GM10248 (cell line): Measurements from ENCODE around the gene RPGRIP1.
"Not testable (repeated sequence)": the region's sequence is repeated elsewhere in the genome, so short reads cannot be mapped to it uniquely, and the experiment has no call there.

ENCODE experiments used
- CTCF ChIA-PET: fragments of 300-600 bp; sonication (Branson Sonifier 250); formaldehyde crosslinking; extraction: SDS; loops from one replicate; lab custom pipeline; 2021; ENCODE audit warnings: antibody characterized with exemption; lab: Yijun Ruan, JAX
- POLR2A ChIA-PET: fragments of 350-650 bp; sonication (Branson Sonifier 250); formaldehyde crosslinking; extraction: SDS; loops from one replicate; lab custom pipeline; 2020; ENCODE audit warnings: antibody characterized with exemption; lab: Yijun Ruan, JAX
- DNase-seq: peaks from one replicate; pipeline ENCODE4 v3.0.0; 2012; ENCODE audit errors: extremely low spot score
- TF ChIP-seq, protein P1 (sequence below): IDR thresholded peaks from 2 replicates; pipeline ENCODE4 v1.5.1; 2012; ENCODE audit warnings: mild to moderate bottlenecking, low read depth; ENCODE audit errors: extremely low read depth, missing control alignments, control extremely low read depth

Gene RPGRIP1

DNA sequence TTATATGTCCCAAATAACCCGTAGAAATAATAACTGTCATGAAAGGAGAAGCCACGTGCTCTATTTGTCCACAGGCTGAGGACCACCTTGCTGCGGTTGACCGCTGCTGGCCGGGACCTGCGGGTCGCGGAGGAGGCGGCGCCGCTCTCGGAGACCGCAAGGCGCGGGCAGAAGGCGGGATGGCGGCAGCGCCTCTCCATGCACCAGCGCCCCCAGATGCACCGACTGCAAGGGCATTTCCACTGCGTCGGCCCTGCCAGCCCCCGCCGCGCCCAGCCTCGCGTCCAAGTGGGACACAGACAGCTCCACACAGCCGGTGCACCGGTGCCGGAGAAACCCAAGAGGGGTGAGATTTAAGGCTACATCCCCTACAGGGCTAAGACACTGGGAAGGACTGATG, 21.0 kb downstream of the RPGRIP1 start:
- DNase-seq = peak; percentile 43
- ChIA-PET CTCF (interaction anchor here (1.3 kb wide), 1 partner anchor 209 kb away, joined by 3 read pairs; no protein-coding TSS in a partner anchor), POLR2A (no interaction called here)
- TF ChIP-seq, protein P1, sequence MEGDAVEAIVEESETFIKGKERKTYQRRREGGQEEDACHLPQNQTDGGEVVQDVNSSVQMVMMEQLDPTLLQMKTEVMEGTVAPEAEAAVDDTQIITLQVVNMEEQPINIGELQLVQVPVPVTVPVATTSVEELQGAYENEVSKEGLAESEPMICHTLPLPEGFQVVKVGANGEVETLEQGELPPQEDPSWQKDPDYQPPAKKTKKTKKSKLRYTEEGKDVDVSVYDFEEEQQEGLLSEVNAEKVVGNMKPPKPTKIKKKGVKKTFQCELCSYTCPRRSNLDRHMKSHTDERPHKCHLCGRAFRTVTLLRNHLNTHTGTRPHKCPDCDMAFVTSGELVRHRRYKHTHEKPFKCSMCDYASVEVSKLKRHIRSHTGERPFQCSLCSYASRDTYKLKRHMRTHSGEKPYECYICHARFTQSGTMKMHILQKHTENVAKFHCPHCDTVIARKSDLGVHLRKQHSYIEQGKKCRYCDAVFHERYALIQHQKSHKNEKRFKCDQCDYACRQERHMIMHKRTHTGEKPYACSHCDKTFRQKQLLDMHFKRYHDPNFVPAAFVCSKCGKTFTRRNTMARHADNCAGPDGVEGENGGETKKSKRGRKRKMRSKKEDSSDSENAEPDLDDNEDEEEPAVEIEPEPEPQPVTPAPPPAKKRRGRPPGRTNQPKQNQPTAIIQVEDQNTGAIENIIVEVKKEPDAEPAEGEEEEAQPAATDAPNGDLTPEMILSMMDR = peak; percentile 2

DNA sequence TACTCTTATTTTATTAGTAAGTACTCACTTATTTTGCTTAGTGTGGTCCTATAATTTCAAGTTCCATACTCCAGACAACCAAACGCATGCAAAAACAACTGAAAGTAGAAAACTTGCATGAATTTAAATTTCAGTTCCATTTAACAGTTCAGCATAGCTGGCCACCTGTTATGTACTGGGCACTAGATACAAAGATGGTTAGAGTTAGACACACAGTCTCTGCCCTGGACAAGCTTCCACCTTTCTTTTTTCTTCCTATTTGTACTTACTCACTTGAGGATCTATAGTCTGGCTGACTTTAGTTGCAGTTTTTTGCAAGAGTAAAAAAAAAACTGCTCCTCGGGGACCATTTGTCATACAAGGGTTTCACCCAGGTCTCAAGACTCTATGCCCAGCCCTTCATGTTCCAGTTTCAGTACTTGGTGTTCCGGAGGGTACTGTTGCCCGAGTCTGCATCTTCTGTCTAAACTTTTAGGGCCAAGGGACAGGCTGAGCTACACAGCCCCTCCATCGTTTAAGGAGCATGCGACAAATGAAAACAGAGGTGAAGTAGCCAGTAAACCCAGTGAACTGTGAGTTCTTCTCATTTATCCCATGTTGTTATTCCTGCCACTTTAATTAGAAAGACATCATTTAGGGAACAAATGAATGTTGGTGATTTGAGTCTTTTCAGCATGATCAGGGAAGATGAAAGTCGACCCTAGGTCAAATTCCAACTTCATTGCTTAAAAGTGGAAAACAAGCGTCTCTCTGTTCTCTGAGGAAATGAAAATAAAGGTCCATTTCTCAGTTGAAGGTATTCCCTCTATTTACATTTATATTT, 22.3 kb downstream of the RPGRIP1 start:
- CTCF ChIA-PET = interaction anchor here (1.3 to 1.9 kb wide), 2 partner anchors 26 to 210 kb away, joined by 3 to 4 read pairs; no protein-coding TSS in a partner anchor
- POLR2A ChIA-PET = no interaction called here
- DNase-seq = no peak
- TF ChIP-seq, protein P1 = no peak

DNA sequence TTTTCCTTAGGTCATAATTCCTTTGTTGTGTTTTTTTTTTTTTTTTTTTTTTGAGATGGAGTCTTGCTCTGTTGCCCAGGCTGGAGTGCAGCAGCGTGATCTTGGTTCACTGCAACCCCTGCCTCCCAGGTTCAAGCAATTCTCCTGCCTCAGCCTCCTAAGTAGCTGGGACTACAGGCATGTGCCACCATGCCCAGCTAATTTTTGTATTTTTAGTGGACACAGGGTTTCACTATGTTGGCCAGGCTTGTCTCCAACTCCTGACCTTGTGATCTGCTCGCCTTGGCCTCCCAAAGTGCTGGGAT, 22.9 kb downstream of the RPGRIP1 start:
- POLR2A ChIA-PET = not testable (repeated sequence)
- CTCF ChIA-PET = interaction anchor here (0.7 to 1.9 kb wide), 3 partner anchors 9 to 27 kb away, joined by 3 to 4 read pairs (median 3); no protein-coding TSS in a partner anchor

GRCh38 chr14:21307637-21308036, 27.8 kb downstream of the RPGRIP1 start:
- peak; percentile 30 for DNase-seq
- ChIA-PET POLR2A (interaction anchor here (0.8 to 3.0 kb wide), 3 partner anchors 12 to 149 kb away, joined by 3 to 19 read pairs (median 4); partner anchors contain the start of gene CHD8), CTCF (interaction anchor here (0.7 to 2.3 kb wide), 7 partner anchors 12 to 79 kb away, joined by 3 to 6 read pairs (median 4); no protein-coding TSS in a partner anchor)
- TF ChIP-seq, protein P1 = no peak

More for the DNA sequence above, 22.9 kb downstream of the RPGRIP1 start:
- not testable (repeated sequence) for DNase-seq

GRCh38 chr14:21308132-21308478, 28.2 kb downstream of the RPGRIP1 start:
- no peak for DNase-seq
- TF ChIP-seq, protein P1 = no peak
- POLR2A ChIA-PET = interaction anchor here (0.6 to 3.0 kb wide), 4 partner anchors 9 to 302 kb away, joined by 3 to 19 read pairs (median 6); no protein-coding TSS in a partner anchor
- CTCF ChIA-PET = interaction anchor here (1.2 to 2.3 kb wide), 6 partner anchors 12 to 168 kb away, joined by 3 to 6 read pairs (median 4); no protein-coding TSS in a partner anchor

- CTCF ChIA-PET = interaction anchor here (0.9 to 2.3 kb wide), 8 partner anchors 17 to 168 kb away, joined by 3 to 6 read pairs (median 4); no protein-coding TSS in a partner anchor
- TF ChIP-seq, protein P1 = no peak
- POLR2A ChIA-PET = interaction anchor here (0.6 to 3.0 kb wide), 5 partner anchors 9 to 301 kb away, joined by 3 to 19 read pairs (median 4); no protein-coding TSS in a partner anchor
Measured at GRCh38 chr14:21308479-21309237, 28.8 kb downstream of the RPGRIP1 start.

More at GRCh38 chr14:21308479-21309237, 28.8 kb downstream of the RPGRIP1 start:
- DNase-seq = peak; percentile 66
